Parathyroid adenoma (tissue), 2 donors: ENCODE data around the gene HIF1A.
"Not testable (repeated sequence)": the region's sequence is repeated elsewhere in the genome, so short reads cannot be mapped to it uniquely, and the experiment has no call there.

ENCODE experiments used
- H2AFZ ChIP-seq: fragments of 300-600 bp; sonication (generic); one replicate; pipeline ENCODE4 v1.7.0; 2017; ENCODE audit warnings: antibody characterized with exemption, mild to moderate bottlenecking
- H3K27ac ChIP-seq: fragments of 300-600 bp; sonication (generic); one replicate; pipeline ENCODE4 v1.7.0; 2017
- H3K27me3 ChIP-seq: fragments of 300-600 bp; sonication (generic); one replicate; pipeline ENCODE4 v1.7.0; 2017; ENCODE audit warnings: low read length; ENCODE audit not compliant: control insufficient read depth, insufficient read depth
- H3K36me3 ChIP-seq: fragments of 300-600 bp; sonication (generic); one replicate; pipeline ENCODE4 v1.7.0; 2017; ENCODE audit warnings: low read length; ENCODE audit not compliant: control insufficient read depth, insufficient read depth
- H3K4me1 ChIP-seq: fragments of 300-600 bp; sonication (generic); one replicate; pipeline ENCODE4 v1.7.0; 2017; ENCODE audit warnings: control low read depth
- H3K4me2 ChIP-seq: fragments of 300-600 bp; sonication (generic); one replicate; pipeline ENCODE4 v1.7.0; 2017; ENCODE audit warnings: low read length
- H3K4me3 ChIP-seq: fragments of 300-600 bp; sonication (generic); one replicate; pipeline ENCODE4 v1.7.0; 2017; ENCODE audit warnings: low read depth, low read length
- H3K79me2 ChIP-seq: fragments of 300-600 bp; sonication (generic); one replicate; pipeline ENCODE4 v1.7.0; 2017; ENCODE audit warnings: control low read depth
- H3K9ac ChIP-seq: fragments of 300-600 bp; sonication (generic); one replicate; pipeline ENCODE4 v1.7.0; 2017; ENCODE audit warnings: mild to moderate bottlenecking
- H3K9me3 ChIP-seq: fragments of 300-600 bp; sonication (generic); one replicate; pipeline ENCODE4 v1.7.0; 2017; ENCODE audit warnings: low read length; ENCODE audit not compliant: control insufficient read depth
- TF ChIP-seq, protein P1 (sequence below): fragments of 300-600 bp; sonication (generic); IDR thresholded peaks from one replicate; pipeline ENCODE4 v1.7.0; 2017; ENCODE audit warnings: antibody characterized with exemption, mild to moderate bottlenecking
- donor health status: primary hyperparathyroidism.

The HIF1A gene

DNA sequence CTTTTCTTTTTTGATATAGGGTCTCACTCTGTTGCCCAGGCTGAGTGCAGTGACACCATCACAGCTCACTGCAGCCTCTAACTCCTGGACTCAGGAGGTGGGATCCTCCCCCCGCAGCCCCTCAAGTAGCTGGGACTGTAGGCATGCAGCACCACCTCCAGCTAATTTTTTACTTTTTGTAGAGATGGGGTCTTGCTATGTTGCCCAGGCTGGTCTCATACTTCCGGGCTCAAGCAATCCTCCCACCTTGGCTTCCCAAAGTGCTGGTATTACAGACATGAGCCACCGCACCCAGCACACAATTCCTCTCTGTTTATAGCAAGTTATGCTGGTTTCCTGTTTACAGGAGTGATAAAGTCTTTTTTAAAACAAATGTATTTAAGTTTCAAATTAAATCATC lies 39.5 kb upstream of the HIF1A start:
- Histone ChIP-seq H3K4me1 (no peaks in the 10 kb centered on the region), H3K9me3 (no peaks in the 10 kb centered on the region), H3K9ac (no peak overlapping the region), H3K4me2 (no peak overlapping the region), H3K4me3 (no peak overlapping the region), H3K79me2 (no peaks in the 10 kb centered on the region), H2AFZ (no peak overlapping the region), H3K36me3 (no peaks in the 10 kb centered on the region), H3K27ac (no peak overlapping the region), H3K27me3 (no peaks in the 10 kb centered on the region)
- TF ChIP-seq, protein P1, sequence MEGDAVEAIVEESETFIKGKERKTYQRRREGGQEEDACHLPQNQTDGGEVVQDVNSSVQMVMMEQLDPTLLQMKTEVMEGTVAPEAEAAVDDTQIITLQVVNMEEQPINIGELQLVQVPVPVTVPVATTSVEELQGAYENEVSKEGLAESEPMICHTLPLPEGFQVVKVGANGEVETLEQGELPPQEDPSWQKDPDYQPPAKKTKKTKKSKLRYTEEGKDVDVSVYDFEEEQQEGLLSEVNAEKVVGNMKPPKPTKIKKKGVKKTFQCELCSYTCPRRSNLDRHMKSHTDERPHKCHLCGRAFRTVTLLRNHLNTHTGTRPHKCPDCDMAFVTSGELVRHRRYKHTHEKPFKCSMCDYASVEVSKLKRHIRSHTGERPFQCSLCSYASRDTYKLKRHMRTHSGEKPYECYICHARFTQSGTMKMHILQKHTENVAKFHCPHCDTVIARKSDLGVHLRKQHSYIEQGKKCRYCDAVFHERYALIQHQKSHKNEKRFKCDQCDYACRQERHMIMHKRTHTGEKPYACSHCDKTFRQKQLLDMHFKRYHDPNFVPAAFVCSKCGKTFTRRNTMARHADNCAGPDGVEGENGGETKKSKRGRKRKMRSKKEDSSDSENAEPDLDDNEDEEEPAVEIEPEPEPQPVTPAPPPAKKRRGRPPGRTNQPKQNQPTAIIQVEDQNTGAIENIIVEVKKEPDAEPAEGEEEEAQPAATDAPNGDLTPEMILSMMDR: no peak

DNA sequence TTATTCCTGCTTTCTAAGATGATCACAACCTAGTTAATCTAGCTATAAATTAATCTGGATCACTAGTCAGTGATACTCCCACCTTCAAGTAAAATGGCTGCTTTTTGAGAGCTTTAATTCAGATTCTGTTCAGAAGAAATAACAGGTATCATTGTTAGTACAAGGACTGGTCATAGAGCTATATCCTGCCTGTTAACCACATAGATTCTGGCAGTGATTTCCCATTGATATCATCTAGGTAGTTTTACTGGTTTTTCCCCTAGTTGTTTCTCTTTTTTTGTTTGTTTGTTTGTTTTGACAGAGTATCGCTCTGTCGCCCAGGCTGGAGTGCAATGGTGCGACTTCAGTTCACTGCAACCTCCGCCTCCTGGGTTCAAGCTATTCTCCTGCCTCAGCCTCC lies 39.0 kb upstream of the HIF1A start:
- Histone ChIP-seq H3K4me1 (no peaks in the 10 kb centered on the region), H3K27ac (no peak overlapping the region), H3K9me3 (no peaks in the 10 kb centered on the region), H3K79me2 (no peaks in the 10 kb centered on the region), H3K9ac (no peak overlapping the region), H2AFZ (no peak overlapping the region), H3K4me2 (no peak overlapping the region), H3K4me3 (no peak overlapping the region), H3K27me3 (no peaks in the 10 kb centered on the region), H3K36me3 (no peaks in the 10 kb centered on the region)
- TF ChIP-seq, protein P1: no peak

DNA sequence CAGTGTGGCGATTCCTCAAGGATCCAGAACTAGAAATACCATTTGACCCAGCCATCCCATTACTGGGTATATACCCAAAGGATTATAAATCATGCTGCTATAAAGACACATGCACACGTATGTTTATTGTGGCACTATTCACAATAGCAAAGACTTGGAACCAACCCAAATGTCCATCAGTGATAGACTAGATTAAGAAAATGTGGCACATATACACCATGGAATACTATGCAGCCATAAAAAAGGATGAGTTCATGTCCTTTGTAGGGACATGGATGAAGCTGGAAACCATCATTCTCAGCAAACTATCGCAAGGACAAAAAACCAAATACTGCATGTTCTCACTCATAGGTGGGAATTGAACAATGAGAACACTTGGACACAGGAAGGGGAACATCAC lies 37.2 kb upstream of the HIF1A start:
- not testable (repeated sequence) for H3K36me3 ChIP-seq, H3K9me3 ChIP-seq, H3K4me1 ChIP-seq, H3K27me3 ChIP-seq, H2AFZ ChIP-seq, H3K27ac ChIP-seq, H3K4me3 ChIP-seq, H3K4me2 ChIP-seq, H3K79me2 ChIP-seq, H3K9ac ChIP-seq

DNA sequence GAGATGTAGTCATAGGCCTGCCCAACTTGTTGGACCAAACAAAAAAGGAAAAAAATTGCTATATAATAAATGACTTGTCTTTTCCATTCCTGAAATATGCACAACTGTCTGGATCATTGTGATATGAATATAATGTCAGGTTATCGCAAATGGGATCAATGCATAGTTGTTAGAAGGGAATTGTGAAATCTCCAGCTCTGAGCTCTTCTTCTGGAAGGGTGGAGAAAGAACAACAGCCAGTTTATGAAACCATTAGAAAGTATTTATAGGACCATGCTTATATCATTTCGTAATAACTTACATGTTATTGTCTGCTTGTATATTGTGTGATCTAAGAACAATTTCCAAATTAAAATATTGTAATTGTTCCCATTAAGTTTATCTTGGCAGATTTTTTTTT lies 35.7 kb upstream of the HIF1A start:
- Histone ChIP-seq H3K9ac (no peak overlapping the region), H3K36me3 (no peaks in the 10 kb centered on the region)
- TF ChIP-seq, protein P1: no peak

DNA sequence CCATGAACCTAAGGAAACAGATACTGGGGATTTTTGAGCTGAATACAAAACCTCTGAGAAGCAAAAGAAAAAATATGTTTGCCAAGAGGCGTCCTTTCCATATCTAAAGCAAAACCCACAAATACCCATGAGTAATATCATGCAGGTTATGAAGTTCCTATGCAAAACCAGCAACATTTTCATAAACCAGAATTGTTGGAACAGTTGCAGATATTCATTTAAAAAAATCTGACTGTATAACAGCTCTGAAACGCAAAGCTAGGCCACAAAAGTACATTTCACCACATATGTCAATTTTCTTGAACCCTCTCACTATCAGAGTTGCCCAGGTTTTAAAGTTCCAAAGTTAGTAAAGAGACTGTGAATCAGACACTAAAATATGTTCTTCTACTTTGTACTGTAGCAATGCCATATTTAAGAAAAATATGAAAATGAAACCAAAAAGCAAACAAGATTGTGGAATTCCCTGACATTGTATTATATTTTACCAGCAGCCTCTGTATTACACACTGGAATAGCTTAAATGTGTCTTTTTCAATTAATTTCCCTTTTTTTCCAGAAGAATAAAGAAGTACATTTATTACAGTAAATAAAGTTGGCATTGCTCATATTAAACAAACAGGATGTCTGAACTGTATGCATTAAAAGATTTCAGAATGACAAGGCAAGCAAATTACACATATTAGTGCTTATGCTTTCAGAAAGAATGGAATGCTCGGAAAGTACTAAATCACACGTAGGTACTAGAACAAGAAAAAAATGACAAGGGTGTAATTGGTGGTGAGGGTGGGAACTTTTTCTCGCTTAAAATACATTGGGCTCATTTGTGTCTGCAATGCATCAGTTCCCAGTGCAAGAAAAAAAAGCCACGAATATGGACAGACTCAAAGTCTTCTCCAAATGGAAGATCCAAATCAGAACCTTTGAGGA lies 33.6 kb upstream of the HIF1A start:
- Histone ChIP-seq H3K36me3 (no peaks in the 10 kb centered on the region), H3K79me2 (no peaks in the 10 kb centered on the region), H3K4me3 (no peak overlapping the region), H3K27ac (no peak overlapping the region), H2AFZ (no peak overlapping the region), H3K9me3 (no peaks in the 10 kb centered on the region), H3K4me2 (peak overlapping the region; percentile 15), H3K27me3 (no peaks in the 10 kb centered on the region), H3K4me1 (no peaks in the 10 kb centered on the region), H3K9ac (no peak overlapping the region)
- TF ChIP-seq, protein P1: no peak

More for the DNA sequence above, 35.7 kb upstream of the HIF1A start:
- Histone ChIP-seq H3K4me2 (no peak overlapping the region), H3K4me1 (no peaks in the 10 kb centered on the region), H3K4me3 (no peak overlapping the region), H3K9me3 (no peaks in the 10 kb centered on the region), H3K27ac (no peak overlapping the region), H3K27me3 (no peaks in the 10 kb centered on the region), H2AFZ (no peak overlapping the region), H3K79me2 (no peaks in the 10 kb centered on the region)
